HepG2 (cell line): ENCODE data around the gene KIF19. TPM values are rescaled to one million over a fixed set of nuclear protein-coding genes. Genes with fewer than 3 reads are reported as not detected.
A peak's percentile ranks its signal among the peaks of the same experiment; 100 is the strongest.

ENCODE experiments used
- ATAC-seq: fragments of 200-7000 bp; cut with Tn5 transposase; 3 replicates; pipeline ENCODE4 v1.9.1; 2020; ENCODE audit warnings: mild to moderate bottlenecking, moderate library complexity
- BruUV-seq: library from RNA; stranded (reverse); fragments of 400-500 nt; replicated peaks from 2 replicates; lab custom pipeline; 2021; lab: Mats Ljungman, UMichigan
- CTCF ChIA-PET: fragments of 300-600 bp; formaldehyde crosslinking; extraction: SDS; loops from one replicate; lab custom pipeline; 2021; ENCODE audit warnings: low total read pairs, inconsistent platforms, low intra/inter-chr PET ratio; lab: Yijun Ruan, JAX
- POLR2A ChIA-PET: fragments of 350-600 bp; sonication (Branson Sonifier 250); formaldehyde crosslinking; loops from one replicate; lab custom pipeline; 2020; ENCODE audit warnings: antibody characterized with exemption, inconsistent platforms; lab: Yijun Ruan, JAX
- DNase-seq: peaks from one replicate; pipeline ENCODE4 v3.0.0-alpha.2; 2015; ENCODE audit warnings: low spot score
- FAIRE-seq: peaks from 3 replicates; lab custom pipeline; 2011; peaks lifted over from hg19 to GRCh38; lab: Jason Lieb, UNC
- H2AFZ ChIP-seq: one replicate; pipeline ENCODE4 v1.6.1; 2011; ENCODE audit warnings: low read length, inconsistent platforms
- H3K27ac ChIP-seq: fragments of 300-600 bp; 3 replicates; pipeline ENCODE4 v1.8.0; 2011; ENCODE audit warnings: mixed run types, mild to moderate bottlenecking, mixed read lengths, low read length, inconsistent platforms; ENCODE audit not compliant: insufficient read depth; ENCODE audit errors: extremely low read length
- H3K27me3 ChIP-seq, 2 experiments: fragments of 200-600 bp in 1 of 2; 2 replicates in 1 of 2; 3 replicates in 1 of 2; pipeline versions ENCODE4 v1.6.0 to v1.8.0; 2011; ENCODE audit warnings: low read length in 2 of 2, mild to moderate bottlenecking in 2 of 2, moderate library complexity in 2 of 2, inconsistent platforms in 1 of 2; ENCODE audit not compliant: insufficient read depth in 2 of 2, control insufficient read depth in 1 of 2
- H3K36me3 ChIP-seq, 2 experiments: fragments of 200-600 bp in 1 of 2; replicated peaks in 1 of 2; 2 replicates in 1 of 2; 3 replicates in 1 of 2; pipeline versions ENCODE4 v1.5.1 to v1.8.0; 2011; ENCODE audit warnings: low read length in 2 of 2, inconsistent platforms in 1 of 2; ENCODE audit not compliant: insufficient read depth in 2 of 2, control insufficient read depth in 1 of 2
- H3K4me1 ChIP-seq: 2 replicates; pipeline ENCODE4 v1.5.1; 2012; ENCODE audit warnings: low read length, inconsistent platforms; ENCODE audit not compliant: insufficient read depth
- H3K4me2 ChIP-seq: 2 replicates; pipeline ENCODE4 v1.6.0; 2011; ENCODE audit warnings: low read depth, low read length, inconsistent platforms
- H3K4me3 ChIP-seq, 3 experiments: fragments of 200-600 bp in 1 of 3; sonication (generic), shearing (Covaris generic) in 1 of 3; replicated peaks in 1 of 3; 2 replicates each; pipeline ENCODE4 v1.5.1; 2011 to 2016; ENCODE audit warnings: low read length in 3 of 3, inconsistent platforms in 2 of 3, low read depth in 2 of 3, mild to moderate bottlenecking in 2 of 3, control low read depth in 1 of 3, mixed read lengths in 1 of 3; ENCODE audit not compliant: insufficient read depth in 1 of 3
- H3K79me2 ChIP-seq: one replicate; pipeline ENCODE4 v1.6.1; 2011; ENCODE audit warnings: low read length, inconsistent platforms; ENCODE audit not compliant: insufficient read depth
- H3K9ac ChIP-seq: 2 replicates; pipeline ENCODE4 v1.6.0; 2011; ENCODE audit warnings: mild to moderate bottlenecking, low read depth, low read length, inconsistent platforms; ENCODE audit not compliant: insufficient read depth
- H3K9me3 ChIP-seq: 2 replicates; pipeline ENCODE4 v1.5.1; 2012; ENCODE audit warnings: mild to moderate bottlenecking, low read length
- H4K20me1 ChIP-seq: 2 replicates; pipeline ENCODE4 v1.6.0; 2011; ENCODE audit warnings: inconsistent platforms, mild to moderate bottlenecking, low read length, moderate library complexity; ENCODE audit not compliant: insufficient read depth
- HOXA3 ChIP-seq: sonication (generic); formaldehyde crosslinking; IDR thresholded peaks from 2 replicates; pipeline ENCODE4 v1.5.0; 2020; ENCODE audit warnings: missing genetic modification reagents
- NRL ChIP-seq: sonication (generic); formaldehyde crosslinking; IDR thresholded peaks from 2 replicates; pipeline ENCODE4 v1.5.0; 2020; ENCODE audit warnings: missing genetic modification reagents, mild to moderate bottlenecking, moderate library complexity, borderline replicate concordance
- SP2 ChIP-seq: sonication (generic); formaldehyde crosslinking; IDR thresholded peaks from 2 replicates; pipeline ENCODE4 v1.5.1; 2020; ENCODE audit warnings: mild to moderate bottlenecking, missing genetic modification reagents
- ZNF414 ChIP-seq: sonication (generic); formaldehyde crosslinking; IDR thresholded peaks from 2 replicates; pipeline ENCODE4 v1.5.0; 2020; ENCODE audit warnings: missing genetic modification reagents
- ZNF441 ChIP-seq: sonication (generic); formaldehyde crosslinking; IDR thresholded peaks from 2 replicates; pipeline ENCODE4 v1.7.0; 2021; ENCODE audit warnings: missing genetic modification reagents, borderline replicate concordance
- ZNF530 ChIP-seq: sonication (generic); formaldehyde crosslinking; IDR thresholded peaks from 2 replicates; pipeline ENCODE4 v1.5.0; 2020; ENCODE audit warnings: low read depth, mild to moderate bottlenecking, missing genetic modification reagents
- WGBS: methylation state at CpG from one replicate; pipeline ENCODE4 v1.1.6; 2017; ENCODE audit warnings: low lambda C conversion rate; 5-methylcytosine and 5-hydroxymethylcytosine counted together
- in situ Hi-C: cut with HindIII; loops from 2 replicates; pipeline ENCODE4 v1.10.0; 2017; ENCODE audit warnings: low pct_unique_long_range_greater_than_20kb; ENCODE audit not compliant: extremely low pct_ligation_motif_present
- intact Hi-C: fragments of 100-400 bp; cut with micrococcal nuclease; formaldehyde crosslinking; loops from one replicate; pipeline ENCODE4 v1.10.0; 2022; ENCODE audit not compliant: unreplicated experiment
- polyA plus RNA-seq, 8 experiments: library from polyadenylated mRNA; depleted of rRNA in 3 of 8; stranded (reverse) in 7 of 8; unstranded in 1 of 8; fragments of >200 nt; fragmentation: Illumina TruSeq in 4 of 8; extraction: Trizol in 4 of 8; gene quantifications; 2 replicates each; pipeline versions ENCODE4 v1.2.1 to v1.2.3, GENCODE V29; 2011 to 2016; ENCODE audit warnings: low read depth in 4 of 8, missing spikeins in 1 of 8, mixed read lengths in 1 of 8; ENCODE audit not compliant: insufficient read depth in 1 of 8
- total RNA-seq, 5 experiments: library from RNA; depleted of rRNA; stranded (reverse); fragments of >200 nt; fragmentation: Illumina TruSeq; extraction: Trizol; gene quantifications; 2 replicates each; pipeline ENCODE4 v1.2.3, GENCODE V29; 2016; ENCODE audit warnings: low read depth in 1 of 5
- TF ChIP-seq, protein P1 (sequence below): sonication (generic); formaldehyde crosslinking; IDR thresholded peaks from 2 replicates; pipeline ENCODE4 v1.5.1; 2020; ENCODE audit warnings: mild to moderate bottlenecking, missing genetic modification reagents, moderate library complexity

KIF19 gene
- total and polyA plus RNA-seq, 2 of the 13 experiments (the other 11 are each of a cell fraction or from before 2014, with no cell fraction given) = not detected

DNA sequence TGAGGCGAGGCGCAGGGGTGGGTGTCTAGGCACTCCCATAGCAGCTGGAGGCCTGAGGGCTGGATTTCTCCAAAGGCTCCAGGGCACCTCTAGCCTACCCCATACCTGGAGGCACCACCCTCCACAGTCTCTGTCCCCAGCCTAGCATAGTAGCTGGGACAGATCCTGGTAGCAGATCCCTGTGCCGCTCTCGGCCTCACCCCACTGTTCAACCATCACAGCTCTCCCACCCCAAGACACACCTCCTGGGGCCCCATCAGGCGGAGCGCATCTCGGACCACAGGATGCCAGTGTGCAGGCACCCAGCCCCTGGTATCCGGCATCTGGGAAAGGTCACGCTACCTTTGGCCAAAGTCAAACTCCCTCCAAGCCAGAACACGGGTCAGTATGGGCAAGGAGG is 28.5 kb downstream of the KIF19 start (continued):
- TF ChIP-seq, protein P1, sequence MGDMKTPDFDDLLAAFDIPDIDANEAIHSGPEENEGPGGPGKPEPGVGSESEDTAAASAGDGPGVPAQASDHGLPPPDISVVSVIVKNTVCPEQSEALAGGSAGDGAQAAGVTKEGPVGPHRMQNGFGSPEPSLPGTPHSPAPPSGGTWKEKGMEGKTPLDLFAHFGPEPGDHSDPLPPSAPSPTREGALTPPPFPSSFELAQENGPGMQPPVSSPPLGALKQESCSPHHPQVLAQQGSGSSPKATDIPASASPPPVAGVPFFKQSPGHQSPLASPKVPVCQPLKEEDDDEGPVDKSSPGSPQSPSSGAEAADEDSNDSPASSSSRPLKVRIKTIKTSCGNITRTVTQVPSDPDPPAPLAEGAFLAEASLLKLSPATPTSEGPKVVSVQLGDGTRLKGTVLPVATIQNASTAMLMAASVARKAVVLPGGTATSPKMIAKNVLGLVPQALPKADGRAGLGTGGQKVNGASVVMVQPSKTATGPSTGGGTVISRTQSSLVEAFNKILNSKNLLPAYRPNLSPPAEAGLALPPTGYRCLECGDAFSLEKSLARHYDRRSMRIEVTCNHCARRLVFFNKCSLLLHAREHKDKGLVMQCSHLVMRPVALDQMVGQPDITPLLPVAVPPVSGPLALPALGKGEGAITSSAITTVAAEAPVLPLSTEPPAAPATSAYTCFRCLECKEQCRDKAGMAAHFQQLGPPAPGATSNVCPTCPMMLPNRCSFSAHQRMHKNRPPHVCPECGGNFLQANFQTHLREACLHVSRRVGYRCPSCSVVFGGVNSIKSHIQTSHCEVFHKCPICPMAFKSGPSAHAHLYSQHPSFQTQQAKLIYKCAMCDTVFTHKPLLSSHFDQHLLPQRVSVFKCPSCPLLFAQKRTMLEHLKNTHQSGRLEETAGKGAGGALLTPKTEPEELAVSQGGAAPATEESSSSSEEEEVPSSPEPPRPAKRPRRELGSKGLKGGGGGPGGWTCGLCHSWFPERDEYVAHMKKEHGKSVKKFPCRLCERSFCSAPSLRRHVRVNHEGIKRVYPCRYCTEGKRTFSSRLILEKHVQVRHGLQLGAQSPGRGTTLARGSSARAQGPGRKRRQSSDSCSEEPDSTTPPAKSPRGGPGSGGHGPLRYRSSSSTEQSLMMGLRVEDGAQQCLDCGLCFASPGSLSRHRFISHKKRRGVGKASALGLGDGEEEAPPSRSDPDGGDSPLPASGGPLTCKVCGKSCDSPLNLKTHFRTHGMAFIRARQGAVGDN (CRISPR knock-in tag) = 0 out of 2 replicates have a peak, but pooled peaks have one; percentile 12
- no peak for TF ChIP-seq HOXA3 (CRISPR knock-in tag)
- TF ChIP-seq ZNF530 (CRISPR knock-in tag) = no peak
- TF ChIP-seq SP2 = no peak
- no peak for TF ChIP-seq ZNF441 (CRISPR knock-in tag)

DNA sequence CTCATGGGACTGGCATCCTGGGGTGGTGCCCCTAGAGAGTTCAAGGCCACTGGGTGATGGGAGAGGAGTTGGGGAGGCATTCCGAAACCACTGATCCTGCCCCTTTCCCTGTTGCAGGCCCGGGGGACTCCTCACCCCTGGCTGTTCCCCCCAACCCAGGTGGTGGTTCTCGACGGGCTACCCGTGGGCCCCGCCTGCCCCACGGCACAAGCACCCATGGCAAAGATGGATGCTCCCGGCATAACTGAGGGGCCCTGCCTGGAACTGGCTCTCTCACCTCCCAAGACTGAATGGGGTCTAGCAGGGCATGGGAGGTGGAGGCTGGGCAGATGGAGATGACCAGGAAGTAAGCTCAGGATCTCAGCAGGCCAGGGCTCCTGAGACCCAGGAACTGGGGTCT is 29.0 kb downstream of the KIF19 start:
- no peak for TF ChIP-seq ZNF414 (CRISPR knock-in tag)
- 0 out of 2 replicates have a peak, but pooled peaks have one; percentile 17 for TF ChIP-seq NRL (CRISPR knock-in tag)
- TF ChIP-seq, all 625 proteins: peak for 1
- Histone ChIP-seq H3K79me2 (no peaks in the 10 kb centered on the region), H3K9me3 (no peaks in the 10 kb centered on the region), H3K9ac (no peak overlapping the region), H4K20me1 (peaks cover 3% of the 10 kb centered on the region; the same call in 1 of the 2 replicates), H3K4me3 (no peak overlapping the region), H3K4me2 (no peak overlapping the region), H3K4me1 (no peaks in the 10 kb centered on the region), H3K27me3 (peaks cover 17 to 88% of the 10 kb centered on the region in 2 experiments; a peak in 4 of 5 replicates), H3K36me3 (no peaks in the 10 kb centered on the region), H2AFZ (no peak overlapping the region), H3K27ac (no peak overlapping the region)
- ATAC-seq (no peak), FAIRE-seq (no peak), DNase-seq (no peak)
- 16% methylated on average over 3 of the region's 8 CpGs for WGBS
- ChIA-PET CTCF (no interaction called here), POLR2A (no interaction called here)
- BruUV-seq = no TSS peak
- in situ Hi-C loops (no loop called here), intact Hi-C loops (no loop called here)
